ENCODE data around the gene ZBTB5.

Gene ZBTB5

GRCh38 chr9:37441776-37442370, 23.4 kb downstream of the ZBTB5 start:
- no peak for TF ChIP-seq CTCF (IDR thresholded peaks at IDR 0.05; ENCODE audit: control insufficient read depth, extremely low read depth, insufficient read depth)
- no peak for DNase-seq (ENCODE audit: low read depth)
- no peak overlapping the region for H3K4me3 ChIP-seq (ENCODE audit: low read depth, low read length)

- no peak for DNase-seq (ENCODE audit: low read depth)
Observed at GRCh38 chr9:37438359-37438758, 26.9 kb downstream of the ZBTB5 start.

GRCh38 chr9:37437621-37438020, 27.6 kb downstream of the ZBTB5 start:
- no peak for DNase-seq (ENCODE audit: low read depth)
- no peak for TF ChIP-seq CTCF (IDR thresholded peaks at IDR 0.05; ENCODE audit: control insufficient read depth, extremely low read depth, insufficient read depth)
- no peak overlapping the region for H3K4me3 ChIP-seq (ENCODE audit: low read depth, low read length)

More at GRCh38 chr9:37438359-37438758, 26.9 kb downstream of the ZBTB5 start:
- TF ChIP-seq CTCF (IDR thresholded peaks at IDR 0.05; ENCODE audit: control insufficient read depth, extremely low read depth, insufficient read depth), result no peak
- H3K4me3 ChIP-seq (ENCODE audit: low read depth, low read length), result no peak overlapping the region

- TF ChIP-seq CTCF (IDR thresholded peaks at IDR 0.05; ENCODE audit: control insufficient read depth, extremely low read depth, insufficient read depth), result no peak
- no peak for DNase-seq (ENCODE audit: low read depth)
- no peak overlapping the region for H3K4me3 ChIP-seq (ENCODE audit: low read depth, low read length)
Observed at GRCh38 chr9:37437010-37437409, 28.2 kb downstream of the ZBTB5 start.

- TF ChIP-seq CTCF (IDR thresholded peaks at IDR 0.05; ENCODE audit: control insufficient read depth, extremely low read depth, insufficient read depth), result no peak
- H3K4me3 ChIP-seq (ENCODE audit: low read depth, low read length), result no peak overlapping the region
- DNase-seq (ENCODE audit: low read depth), result no peak
Observed at GRCh38 chr9:37436540-37436939, 28.7 kb downstream of the ZBTB5 start.

GRCh38 chr9:37433867-37434371, 31.3 kb downstream of the ZBTB5 start:
- DNase-seq (ENCODE audit: low read depth), result no peak
- TF ChIP-seq CTCF (IDR thresholded peaks at IDR 0.05; ENCODE audit: control insufficient read depth, extremely low read depth, insufficient read depth), result no peak
- no peak overlapping the region for H3K4me3 ChIP-seq (ENCODE audit: low read depth, low read length)

GRCh38 chr9:37432020-37432419, 33.2 kb downstream of the ZBTB5 start:
- no peak overlapping the region for H3K4me3 ChIP-seq (ENCODE audit: low read depth, low read length)
- TF ChIP-seq CTCF (IDR thresholded peaks at IDR 0.05; ENCODE audit: control insufficient read depth, extremely low read depth, insufficient read depth), result no peak
- DNase-seq (ENCODE audit: low read depth), result no peak
